Glutamatergic neuron (in vitro differentiated cells): ENCODE results near the gene ONECUT2. TPM values are rescaled to one million over a fixed set of nuclear protein-coding genes. Genes with fewer than 3 reads are reported as not detected.

ENCODE experiments used
- DNase-seq: peaks from one replicate; pipeline ENCODE4 v3.0.0; 2022
- H3K27ac Mint-ChIP-seq: one replicate; pipeline ENCODE4 v1.8.0; 2020; ENCODE audit warnings: mild to moderate bottlenecking, mixed read lengths, inconsistent platforms; ENCODE audit not compliant: unreplicated experiment
- H3K27me3 Mint-ChIP-seq: one replicate; pipeline ENCODE4 v1.8.0; 2020; ENCODE audit warnings: mild to moderate bottlenecking, moderate library complexity, mixed read lengths, inconsistent platforms; ENCODE audit not compliant: unreplicated experiment
- H3K36me3 Mint-ChIP-seq: one replicate; pipeline ENCODE4 v1.8.0; 2020; ENCODE audit warnings: mild to moderate bottlenecking, mixed read lengths, inconsistent platforms; ENCODE audit not compliant: unreplicated experiment
- H3K4me1 Mint-ChIP-seq: one replicate; pipeline ENCODE4 v1.8.0; 2020; ENCODE audit warnings: mild to moderate bottlenecking, low read depth, mixed read lengths, inconsistent platforms; ENCODE audit not compliant: unreplicated experiment
- H3K4me3 Mint-ChIP-seq: one replicate; pipeline ENCODE4 v1.8.0; 2020; ENCODE audit warnings: mild to moderate bottlenecking, mixed read lengths, inconsistent platforms; ENCODE audit not compliant: unreplicated experiment
- H3K9me3 Mint-ChIP-seq: one replicate; pipeline ENCODE4 v1.8.0; 2020; ENCODE audit warnings: mild to moderate bottlenecking, moderate library complexity, mixed read lengths, inconsistent platforms; ENCODE audit not compliant: unreplicated experiment
- CTCF ChIP-seq: fragments of 200-600 bp; sonication (generic); IDR thresholded peaks from one replicate; pipeline ENCODE4 v1.5.0; 2021; ENCODE audit not compliant: partially characterized antibody, unreplicated experiment
- total RNA-seq: library from RNA; stranded (reverse); fragmentation: NEBNext Ultra II Directional; extraction: Animal tissue kit (Norgen Biotek cat#: 25700); gene quantifications from one replicate; pipeline ENCODE4 v1.2.1, GENCODE V29; 2021; ENCODE audit not compliant: unreplicated experiment

ONECUT2 gene
- total RNA-seq, 1 donor from 2014 or later, result 230 TPM

GRCh38 chr18:57466307-57466706 is 31.1 kb downstream of the ONECUT2 start:
- no peak for TF ChIP-seq CTCF
- DNase-seq, result no peak
- Mint-ChIP-seq H3K4me3 (peak overlapping the region; percentile 79), H3K27ac (peak overlapping the region; percentile 67), H3K36me3 (no peaks in the 10 kb centered on the region), H3K4me1 (peaks cover 74% of the 10 kb centered on the region), H3K27me3 (peaks cover 3% of the 10 kb centered on the region), H3K9me3 (peaks cover 13% of the 10 kb centered on the region)

DNA sequence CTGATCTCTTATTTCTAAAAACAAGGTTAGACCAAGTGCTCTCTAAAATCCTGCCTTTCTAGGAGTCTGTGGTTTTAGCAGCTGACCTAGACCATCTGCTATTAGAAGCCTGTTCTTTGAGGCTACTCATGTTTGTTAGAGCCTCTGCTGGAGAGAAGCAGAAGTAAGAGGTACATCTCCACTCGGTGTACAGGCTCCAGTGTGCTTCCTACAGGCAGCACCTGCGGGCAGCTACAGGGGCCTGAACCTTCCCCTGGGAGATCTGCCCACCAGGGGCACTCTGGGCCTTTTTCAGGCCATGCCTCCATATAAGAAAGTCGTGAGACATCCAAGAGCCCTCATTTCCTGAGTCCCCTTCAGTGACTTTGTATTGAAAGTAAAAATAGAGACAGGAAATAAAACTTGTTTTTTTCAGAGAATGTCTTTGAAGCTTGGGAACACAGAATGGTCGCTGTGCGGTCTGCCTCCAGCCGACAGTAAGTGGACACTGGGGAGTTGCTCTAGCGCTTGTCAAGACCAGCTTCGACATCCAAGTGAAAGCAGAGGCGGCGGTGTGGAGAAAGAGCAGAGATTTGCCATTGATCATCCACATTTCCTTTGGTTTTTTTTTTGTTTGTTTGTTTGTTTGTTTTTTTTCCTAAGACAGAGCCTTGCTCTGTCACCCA is 31.7 kb downstream of the ONECUT2 start:
- H3K27me3 Mint-ChIP-seq, result peaks cover 3% of the 10 kb centered on the region
- no peak for TF ChIP-seq CTCF
- DNase-seq, result no peak

GRCh38 chr18:57469884-57470283 is 34.7 kb downstream of the ONECUT2 start:
- Mint-ChIP-seq H3K4me3 (no peak overlapping the region), H3K27ac (peak overlapping the region; percentile 40), H3K4me1 (peaks cover 90% of the 10 kb centered on the region), H3K36me3 (no peaks in the 10 kb centered on the region), H3K9me3 (peaks cover 21% of the 10 kb centered on the region), H3K27me3 (peaks cover 10% of the 10 kb centered on the region)
- no peak for DNase-seq
- TF ChIP-seq CTCF, result no peak

More for the DNA sequence above, 31.7 kb downstream of the ONECUT2 start:
- H3K4me1 Mint-ChIP-seq, result peaks cover 78% of the 10 kb centered on the region
- peaks cover 14% of the 10 kb centered on the region for H3K9me3 Mint-ChIP-seq
- H3K36me3 Mint-ChIP-seq, result no peaks in the 10 kb centered on the region
- H3K27ac Mint-ChIP-seq, result peak overlapping the region; percentile 67
- peak overlapping the region; percentile 79 for H3K4me3 Mint-ChIP-seq

DNA sequence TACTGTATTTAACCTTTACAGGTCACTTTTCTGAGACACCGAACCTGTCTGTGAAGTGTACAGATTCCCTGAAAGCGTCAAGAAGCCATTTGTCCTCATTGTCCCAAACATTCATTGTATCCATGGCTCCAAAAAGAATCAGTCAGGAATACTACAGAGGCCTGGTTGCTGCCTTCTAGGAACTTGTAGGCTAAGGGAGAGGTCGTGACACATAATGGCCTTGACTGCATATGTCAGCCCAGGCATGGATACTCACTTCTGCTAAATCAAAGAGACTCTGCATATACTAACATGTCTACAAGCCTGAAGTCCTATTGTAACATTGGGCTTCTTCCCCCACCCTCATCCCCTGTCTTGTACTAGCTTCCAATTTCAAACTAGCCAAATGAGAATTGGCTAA is 40.2 kb downstream of the ONECUT2 start:
- peaks cover 10% of the 10 kb centered on the region for H3K27me3 Mint-ChIP-seq
- H3K27ac Mint-ChIP-seq, result peak overlapping the region; percentile 81
- peaks cover 18% of the 10 kb centered on the region for H3K9me3 Mint-ChIP-seq
- DNase-seq, result no peak
- TF ChIP-seq CTCF, result no peak
- H3K4me1 Mint-ChIP-seq, result peaks cover 73% of the 10 kb centered on the region
- peaks cover 15% of the 10 kb centered on the region for H3K36me3 Mint-ChIP-seq
- H3K4me3 Mint-ChIP-seq, result peak overlapping the region; percentile 55

DNA sequence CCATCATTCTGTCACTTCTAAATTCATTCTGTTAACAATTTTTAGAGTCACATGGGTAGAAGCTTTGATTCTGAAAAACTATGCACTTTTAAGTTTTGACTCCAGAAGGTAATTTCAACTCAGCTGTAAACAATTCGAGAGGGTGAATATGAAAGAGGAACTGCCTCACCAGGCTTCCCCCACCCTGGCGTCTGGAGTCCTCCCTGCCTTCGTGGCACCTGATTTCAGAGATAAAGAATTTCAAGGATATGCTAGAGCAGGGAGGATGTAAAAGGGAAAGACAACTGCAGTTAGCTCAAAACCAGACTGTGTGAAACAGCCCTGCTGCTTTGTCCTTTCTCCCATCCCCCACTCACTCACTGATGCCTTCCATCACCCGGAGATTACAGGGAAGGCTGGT is 40.7 kb downstream of the ONECUT2 start:
- H3K27me3 Mint-ChIP-seq, result peaks cover 6% of the 10 kb centered on the region
- DNase-seq, result peak; percentile 19
- peak overlapping the region; percentile 81 for H3K27ac Mint-ChIP-seq
- H3K4me3 Mint-ChIP-seq, result peak overlapping the region; percentile 55
- H3K4me1 Mint-ChIP-seq, result peaks cover 69% of the 10 kb centered on the region
- H3K36me3 Mint-ChIP-seq, result peaks cover 15% of the 10 kb centered on the region
- peaks cover 18% of the 10 kb centered on the region for H3K9me3 Mint-ChIP-seq
- TF ChIP-seq CTCF, result no peak
